ENCODE measurements around the gene ARHGAP22.

- TF ChIP-seq GATA2 (IDR thresholded peaks at IDR 0.05; ENCODE audit: low read depth, low read length) = no peak
- TF ChIP-seq GATA3 (IDR thresholded peaks at IDR 0.05; ENCODE audit: low read depth, low read length) = no peak
Observed at GRCh38 chr10:48497780-48498770, 106.8 kb downstream of the ARHGAP22 start.
